HEK293 (cell line): ENCODE measurements around the gene PIP5K1B.

Experiments
- CTCF ChIA-PET: fragments of 350-600 bp; formaldehyde crosslinking; extraction: SDS; loops from one replicate; lab custom pipeline; 2021; ENCODE audit warnings: antibody characterized with exemption; lab: Yijun Ruan, JAX
- POLR2A ChIA-PET: fragments of 300-600 bp; formaldehyde crosslinking; extraction: SDS; loops from one replicate; lab custom pipeline; 2020; ENCODE audit warnings: antibody characterized with exemption, inconsistent platforms; lab: Yijun Ruan, JAX
- H3K27ac ChIP-seq: fragments of 200-500 bp; sonication (Bioruptor generic); 2 replicates; pipeline ENCODE4 v1.5.1; 2014; ENCODE audit warnings: low read depth, low read length, control low read depth, inconsistent platforms; ENCODE audit errors: extremely low read depth
- H3K36me3 ChIP-seq, 2 experiments: fragments of 200-500 bp in 1 of 2; sonication (Bioruptor generic) in 1 of 2; 1 replicate in 1 of 2; 2 replicates in 1 of 2; pipeline ENCODE4 v1.5.1; 2014 to 2017; ENCODE audit warnings: inconsistent platforms in 2 of 2, low read length in 2 of 2; ENCODE audit not compliant: control insufficient read depth in 2 of 2, insufficient read depth in 1 of 2
- H3K4me1 ChIP-seq: fragments of 200-500 bp; sonication (Bioruptor generic); 2 replicates; pipeline ENCODE4 v1.5.1; 2014; ENCODE audit warnings: mild to moderate bottlenecking, low read length, inconsistent platforms; ENCODE audit not compliant: control insufficient read depth, insufficient read depth
- H3K4me3 ChIP-seq: 2 replicates; pipeline ENCODE4 v1.5.1; 2011; ENCODE audit warnings: low read depth, mild to moderate bottlenecking, control low read depth, low read length, moderate library complexity
- H3K9me3 ChIP-seq: fragments of 200-500 bp; sonication (Bioruptor generic); 2 replicates; pipeline ENCODE4 v1.5.1; 2014; ENCODE audit warnings: low read depth, low read length, inconsistent platforms; ENCODE audit not compliant: control insufficient read depth, insufficient read depth
- KLF10 ChIP-seq: fragments of 450-650 bp; IDR thresholded peaks from 2 replicates; pipeline ENCODE4 v1.5.1; 2018; ENCODE audit warnings: missing biosample characterization, mild to moderate bottlenecking, missing genetic modification characterization
- MEIS1 ChIP-seq: sonication (generic); formaldehyde crosslinking; IDR thresholded peaks from 2 replicates; pipeline ENCODE4 v1.8.1; 2022; ENCODE audit warnings: missing genetic modification reagents, mild to moderate bottlenecking, borderline replicate concordance
- YY2 ChIP-seq: fragments of 450-650 bp; formaldehyde crosslinking; IDR thresholded peaks from 2 replicates; pipeline ENCODE4 v1.5.1; 2016; ENCODE audit warnings: missing biosample characterization, missing genetic modification characterization
- ZEB2 ChIP-seq: fragments of 450-650 bp; formaldehyde crosslinking; IDR thresholded peaks from 2 replicates; pipeline ENCODE4 v1.5.1; 2016; ENCODE audit warnings: missing biosample characterization, missing genetic modification characterization
- ZFP69B ChIP-seq: fragments of 450-650 bp; formaldehyde crosslinking; IDR thresholded peaks from 2 replicates; pipeline ENCODE4 v1.5.1; 2016; ENCODE audit warnings: missing biosample characterization, missing genetic modification characterization
- ZNF146 ChIP-seq: fragments of 450-650 bp; formaldehyde crosslinking; IDR thresholded peaks from 2 replicates; pipeline ENCODE4 v1.5.1; 2016; ENCODE audit warnings: missing biosample characterization, missing genetic modification characterization
- ZNF16 ChIP-seq: fragments of 450-650 bp; formaldehyde crosslinking; IDR thresholded peaks from 2 replicates; pipeline ENCODE4 v1.5.1; 2016; ENCODE audit warnings: low read depth, missing biosample characterization, missing genetic modification characterization
- ZNF202 ChIP-seq: fragments of 450-650 bp; formaldehyde crosslinking; IDR thresholded peaks from 2 replicates; pipeline ENCODE4 v1.5.1; 2016; ENCODE audit warnings: missing biosample characterization, missing genetic modification characterization, borderline replicate concordance
- ZNF324 ChIP-seq: fragments of 450-650 bp; formaldehyde crosslinking; IDR thresholded peaks from 2 replicates; pipeline ENCODE4 v1.5.1; 2016; ENCODE audit warnings: missing biosample characterization, missing genetic modification characterization
- ZNF341 ChIP-seq: fragments of 450-650 bp; formaldehyde crosslinking; IDR thresholded peaks from 2 replicates; pipeline ENCODE4; 2016; ENCODE audit warnings: low read depth, missing biosample characterization, missing genetic modification characterization
- ZNF426 ChIP-seq: fragments of 450-650 bp; formaldehyde crosslinking; IDR thresholded peaks from 2 replicates; pipeline ENCODE4 v1.5.1; 2017; ENCODE audit warnings: missing biosample characterization, missing genetic modification characterization, mild to moderate bottlenecking, inconsistent platforms, moderate library complexity
- ZNF48 ChIP-seq: fragments of 450-650 bp; formaldehyde crosslinking; IDR thresholded peaks from 2 replicates; pipeline ENCODE4 v1.5.1; 2016; ENCODE audit warnings: missing biosample characterization, missing genetic modification characterization
- ZNF548 ChIP-seq: fragments of 450-650 bp; formaldehyde crosslinking; IDR thresholded peaks from 2 replicates; pipeline ENCODE4 v1.5.1; 2016; ENCODE audit warnings: missing biosample characterization, missing genetic modification characterization
- ZNF585B ChIP-seq: fragments of 450-650 bp; formaldehyde crosslinking; IDR thresholded peaks from 2 replicates; pipeline ENCODE4 v1.5.1; 2016; ENCODE audit warnings: missing biosample characterization, missing genetic modification characterization
- ZNF600 ChIP-seq: fragments of 450-650 bp; formaldehyde crosslinking; IDR thresholded peaks from 2 replicates; pipeline ENCODE4 v1.5.1; 2016; ENCODE audit warnings: missing biosample characterization, missing genetic modification characterization
- ZNF624 ChIP-seq: fragments of 450-650 bp; formaldehyde crosslinking; IDR thresholded peaks from 2 replicates; pipeline ENCODE4 v1.5.1; 2017; ENCODE audit warnings: missing biosample characterization, missing genetic modification characterization
- ZNF626 ChIP-seq: fragments of 450-650 bp; sonication (Bioruptor Pico); formaldehyde crosslinking; IDR thresholded peaks from 2 replicates; pipeline ENCODE4 v1.5.1; 2018; ENCODE audit warnings: missing biosample characterization, missing genetic modification characterization, inconsistent platforms
- ZNF660 ChIP-seq: fragments of 450-650 bp; IDR thresholded peaks from 2 replicates; pipeline ENCODE4 v1.5.1; 2018; ENCODE audit warnings: missing biosample characterization, mild to moderate bottlenecking, missing genetic modification characterization
- ZNF670 ChIP-seq: fragments of 450-650 bp; formaldehyde crosslinking; IDR thresholded peaks from 2 replicates; pipeline ENCODE4 v1.5.1; 2016; ENCODE audit warnings: missing biosample characterization, missing genetic modification characterization, low read depth
- ZNF777 ChIP-seq: fragments of 450-650 bp; formaldehyde crosslinking; IDR thresholded peaks from 2 replicates; pipeline ENCODE4 v1.5.1; 2017; ENCODE audit warnings: missing biosample characterization, missing genetic modification characterization, borderline replicate concordance
- ZSCAN23 ChIP-seq: fragments of 450-650 bp; formaldehyde crosslinking; IDR thresholded peaks from 2 replicates; pipeline ENCODE4 v1.5.1; 2016; ENCODE audit warnings: missing biosample characterization, missing genetic modification characterization
- TF ChIP-seq, protein P1 (sequence below): fragments of 450-650 bp; formaldehyde crosslinking; IDR thresholded peaks from 2 replicates; pipeline ENCODE4 v1.5.1; 2016; ENCODE audit warnings: missing biosample characterization, missing genetic modification characterization
- TF ChIP-seq, protein P2 (sequence below): fragments of 450-650 bp; formaldehyde crosslinking; IDR thresholded peaks from 2 replicates; pipeline ENCODE4 v1.5.1; 2017; ENCODE audit warnings: missing biosample characterization, missing genetic modification characterization
- TF ChIP-seq, protein P3 (sequence below): fragments of 450-650 bp; formaldehyde crosslinking; IDR thresholded peaks from 2 replicates; pipeline ENCODE4 v1.5.1; 2016; ENCODE audit warnings: missing biosample characterization, missing genetic modification characterization
- TF ChIP-seq, protein P4 (sequence below): fragments of 450-650 bp; formaldehyde crosslinking; IDR thresholded peaks from 2 replicates; pipeline ENCODE4 v1.5.1; 2016; ENCODE audit warnings: missing biosample characterization, missing genetic modification characterization

Gene PIP5K1B

DNA sequence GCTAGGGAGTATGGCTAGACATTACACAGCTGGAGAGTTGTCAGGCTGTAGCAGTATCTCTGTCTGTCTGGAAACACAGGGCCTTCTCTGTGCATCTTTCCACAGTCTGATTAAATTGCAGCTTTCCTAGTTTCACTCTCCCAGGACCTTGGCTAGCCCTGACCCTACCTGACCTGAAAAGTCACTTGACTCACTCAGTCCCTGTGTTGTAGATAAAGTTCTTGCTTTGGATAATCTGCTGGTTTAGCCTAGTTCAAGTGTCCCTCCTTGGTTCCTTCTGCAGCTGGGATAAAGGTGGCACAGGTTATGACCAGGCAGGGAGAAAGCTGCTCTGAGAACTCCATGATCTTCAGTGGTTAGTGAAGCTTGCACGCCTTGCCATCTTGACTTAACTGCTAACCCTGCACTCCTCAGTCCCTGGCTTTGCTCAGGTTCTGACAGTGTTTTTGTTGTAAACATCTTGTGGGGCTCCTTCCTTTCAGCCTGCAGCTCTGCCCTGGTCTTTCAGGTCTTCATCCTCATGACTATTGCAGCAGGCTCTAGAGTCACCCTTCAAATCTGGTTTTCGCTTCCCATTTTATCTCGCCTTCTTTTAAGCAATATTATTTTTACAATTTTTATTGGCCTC, 101.0 kb downstream of the PIP5K1B start:
- Histone ChIP-seq H3K36me3 (no peaks in the 10 kb centered on the region), H3K4me1 (no peaks in the 10 kb centered on the region), H3K27ac (no peak overlapping the region), H3K4me3 (no peak overlapping the region), H3K9me3 (no peaks in the 10 kb centered on the region)
- no peak for TF ChIP-seq ZNF600 (tag by site-specific recombination)
- no peak for TF ChIP-seq ZNF626 (tag by site-specific recombination)
- no peak for TF ChIP-seq ZFP69B (tag by site-specific recombination)
- TF ChIP-seq ZNF16: no peak
- ChIA-PET POLR2A (no interaction called here), CTCF (interaction anchor here (0.5 to 0.6 kb wide), 2 partner anchors 120 to 138 kb away, joined by 3 read pairs; no protein-coding TSS in a partner anchor)

DNA sequence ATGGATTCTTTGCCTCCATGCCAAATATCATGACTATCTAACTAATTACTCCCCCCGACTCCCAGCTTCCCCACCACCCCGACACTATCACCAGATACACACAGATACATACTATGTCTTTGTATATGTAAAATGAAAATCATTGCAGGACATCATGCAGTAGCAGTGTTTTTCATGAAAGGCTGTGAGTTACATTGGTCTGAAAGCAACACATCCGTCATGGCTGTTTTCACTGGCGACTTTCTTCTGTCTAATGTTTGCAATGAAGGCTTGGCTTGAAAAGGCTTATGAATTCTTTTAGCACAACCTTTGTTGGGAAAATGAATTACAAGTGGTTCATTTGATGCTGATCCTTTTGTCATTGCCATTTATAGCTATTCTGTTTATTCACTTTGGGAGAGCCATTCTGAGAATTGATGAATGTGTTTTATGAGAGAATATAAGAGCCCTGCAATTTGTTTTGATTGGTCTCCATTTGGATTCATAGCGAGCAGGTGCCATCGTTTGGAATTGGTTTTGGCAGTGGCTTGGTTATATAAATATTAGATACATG, 103.4 kb downstream of the PIP5K1B start:
- CTCF ChIA-PET: interaction anchor here (1.1 kb wide), 1 partner anchor 43 kb away, joined by 3 read pairs; no protein-coding TSS in a partner anchor
- H3K9me3 ChIP-seq: no peaks in the 10 kb centered on the region
- H3K27ac ChIP-seq: no peak overlapping the region
- no peaks in the 10 kb centered on the region for H3K4me1 ChIP-seq
- H3K4me3 ChIP-seq: no peak overlapping the region
- POLR2A ChIA-PET: no interaction called here
- TF ChIP-seq ZNF624 (tag by site-specific recombination): no peak
- TF ChIP-seq ZNF670 (tag by site-specific recombination): no peak
- no peak for TF ChIP-seq ZNF777
- TF ChIP-seq ZNF146: no peak
- no peak for TF ChIP-seq ZNF426 (tag by site-specific recombination)
- TF ChIP-seq ZNF48 (tag by site-specific recombination): no peak
- TF ChIP-seq ZSCAN23 (tag by site-specific recombination): no peak
- TF ChIP-seq ZEB2 (tag by site-specific recombination): no peak
- no peak for TF ChIP-seq ZNF324 (tag by site-specific recombination)
- no peak for TF ChIP-seq ZNF585B (tag by site-specific recombination)
- TF ChIP-seq, protein P1, sequence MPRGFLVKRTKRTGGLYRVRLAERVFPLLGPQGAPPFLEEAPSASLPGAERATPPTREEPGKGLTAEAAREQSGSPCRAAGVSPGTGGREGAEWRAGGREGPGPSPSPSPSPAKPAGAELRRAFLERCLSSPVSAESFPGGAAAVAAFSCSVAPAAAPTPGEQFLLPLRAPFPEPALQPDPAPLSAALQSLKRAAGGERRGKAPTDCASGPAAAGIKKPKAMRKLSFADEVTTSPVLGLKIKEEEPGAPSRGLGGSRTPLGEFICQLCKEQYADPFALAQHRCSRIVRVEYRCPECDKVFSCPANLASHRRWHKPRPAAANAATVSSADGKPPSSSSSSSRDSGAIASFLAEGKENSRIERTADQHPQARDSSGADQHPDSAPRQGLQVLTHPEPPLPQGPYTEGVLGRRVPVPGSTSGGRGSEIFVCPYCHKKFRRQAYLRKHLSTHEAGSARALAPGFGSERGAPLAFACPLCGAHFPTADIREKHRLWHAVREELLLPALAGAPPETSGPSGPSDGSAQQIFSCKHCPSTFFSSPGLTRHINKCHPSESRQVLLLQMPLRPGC: no peak
- H3K36me3 ChIP-seq: no peaks in the 10 kb centered on the region

DNA sequence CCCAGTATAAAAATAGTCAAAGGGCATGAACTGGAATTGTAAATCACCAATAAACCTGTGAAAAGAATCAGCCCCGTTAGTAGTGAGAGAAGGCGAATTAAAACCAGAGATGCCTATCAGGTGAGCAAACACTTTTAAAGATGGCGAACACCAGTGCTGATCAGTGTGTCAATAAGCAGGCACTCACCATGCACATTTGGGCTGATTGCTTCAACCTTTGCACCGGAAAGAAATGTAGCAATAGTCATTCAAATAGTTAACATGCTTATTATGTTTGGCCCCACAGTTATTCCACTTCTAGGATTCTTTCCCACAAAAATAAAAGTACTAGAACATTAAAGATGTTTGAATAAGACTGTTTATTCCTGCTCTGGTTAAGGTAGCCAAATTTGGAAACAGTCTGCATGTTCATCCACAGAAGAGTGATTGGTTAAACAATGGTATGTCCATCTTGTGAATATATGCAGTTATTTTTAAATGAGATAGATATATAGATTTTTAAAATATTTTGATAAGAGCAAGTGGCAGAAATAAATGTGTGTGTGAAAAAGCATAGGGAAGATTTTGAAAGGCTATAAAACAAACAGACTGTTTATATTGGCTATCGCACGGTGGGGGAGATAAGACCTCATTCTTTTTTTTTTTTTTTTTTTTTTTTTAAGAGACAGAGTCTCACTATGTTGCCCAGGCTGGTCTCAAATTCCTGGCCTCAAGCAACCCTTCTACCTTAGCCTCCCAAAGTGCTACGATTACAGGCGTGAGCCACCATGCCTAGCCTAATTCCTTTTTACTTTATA, 112.2 kb downstream of the PIP5K1B start:
- Histone ChIP-seq H3K4me1 (no peaks in the 10 kb centered on the region), H3K36me3 (no peaks in the 10 kb centered on the region), H3K27ac (no peak overlapping the region), H3K4me3 (no peak overlapping the region), H3K9me3 (no peaks in the 10 kb centered on the region)
- ChIA-PET CTCF (interaction anchor here (0.6 kb wide), 1 partner anchor 188 kb away, joined by 3 read pairs; no protein-coding TSS in a partner anchor), POLR2A (no interaction called here)
- TF ChIP-seq KLF10 (tag by site-specific recombination): no peak
- TF ChIP-seq ZNF48 (tag by site-specific recombination): no peak
- TF ChIP-seq, protein P2, sequence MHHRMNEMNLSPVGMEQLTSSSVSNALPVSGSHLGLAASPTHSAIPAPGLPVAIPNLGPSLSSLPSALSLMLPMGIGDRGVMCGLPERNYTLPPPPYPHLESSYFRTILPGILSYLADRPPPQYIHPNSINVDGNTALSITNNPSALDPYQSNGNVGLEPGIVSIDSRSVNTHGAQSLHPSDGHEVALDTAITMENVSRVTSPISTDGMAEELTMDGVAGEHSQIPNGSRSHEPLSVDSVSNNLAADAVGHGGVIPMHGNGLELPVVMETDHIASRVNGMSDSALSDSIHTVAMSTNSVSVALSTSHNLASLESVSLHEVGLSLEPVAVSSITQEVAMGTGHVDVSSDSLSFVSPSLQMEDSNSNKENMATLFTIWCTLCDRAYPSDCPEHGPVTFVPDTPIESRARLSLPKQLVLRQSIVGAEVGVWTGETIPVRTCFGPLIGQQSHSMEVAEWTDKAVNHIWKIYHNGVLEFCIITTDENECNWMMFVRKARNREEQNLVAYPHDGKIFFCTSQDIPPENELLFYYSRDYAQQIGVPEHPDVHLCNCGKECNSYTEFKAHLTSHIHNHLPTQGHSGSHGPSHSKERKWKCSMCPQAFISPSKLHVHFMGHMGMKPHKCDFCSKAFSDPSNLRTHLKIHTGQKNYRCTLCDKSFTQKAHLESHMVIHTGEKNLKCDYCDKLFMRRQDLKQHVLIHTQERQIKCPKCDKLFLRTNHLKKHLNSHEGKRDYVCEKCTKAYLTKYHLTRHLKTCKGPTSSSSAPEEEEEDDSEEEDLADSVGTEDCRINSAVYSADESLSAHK: no peak
- no peak for TF ChIP-seq ZNF202 (tag by site-specific recombination)
- TF ChIP-seq ZNF660 (tag by site-specific recombination): no peak
- no peak for TF ChIP-seq ZNF548 (tag by site-specific recombination)
- TF ChIP-seq, protein P3, sequence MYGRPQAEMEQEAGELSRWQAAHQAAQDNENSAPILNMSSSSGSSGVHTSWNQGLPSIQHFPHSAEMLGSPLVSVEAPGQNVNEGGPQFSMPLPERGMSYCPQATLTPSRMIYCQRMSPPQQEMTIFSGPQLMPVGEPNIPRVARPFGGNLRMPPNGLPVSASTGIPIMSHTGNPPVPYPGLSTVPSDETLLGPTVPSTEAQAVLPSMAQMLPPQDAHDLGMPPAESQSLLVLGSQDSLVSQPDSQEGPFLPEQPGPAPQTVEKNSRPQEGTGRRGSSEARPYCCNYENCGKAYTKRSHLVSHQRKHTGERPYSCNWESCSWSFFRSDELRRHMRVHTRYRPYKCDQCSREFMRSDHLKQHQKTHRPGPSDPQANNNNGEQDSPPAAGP (tag by site-specific recombination): no peak
- no peak for TF ChIP-seq MEIS1 (CRISPR knock-in tag)
- TF ChIP-seq ZNF341: no peak
- TF ChIP-seq, protein P4, sequence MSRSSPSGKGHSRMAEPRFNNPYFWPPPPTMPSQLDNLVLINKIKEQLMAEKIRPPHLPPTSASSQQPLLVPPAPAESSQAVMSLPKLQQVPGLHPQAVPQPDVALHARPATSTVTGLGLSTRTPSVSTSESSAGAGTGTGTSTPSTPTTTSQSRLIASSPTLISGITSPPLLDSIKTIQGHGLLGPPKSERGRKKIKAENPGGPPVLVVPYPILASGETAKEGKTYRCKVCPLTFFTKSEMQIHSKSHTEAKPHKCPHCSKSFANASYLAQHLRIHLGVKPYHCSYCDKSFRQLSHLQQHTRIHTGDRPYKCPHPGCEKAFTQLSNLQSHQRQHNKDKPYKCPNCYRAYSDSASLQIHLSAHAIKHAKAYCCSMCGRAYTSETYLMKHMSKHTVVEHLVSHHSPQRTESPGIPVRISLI: no peak
- TF ChIP-seq YY2 (tag by site-specific recombination): no peak
